Astrocyte of the hippocampus (primary cell): Measurements from ENCODE around the gene SLC23A2.

Experiments used
- DNase-seq: peaks from one replicate; pipeline ENCODE4 v3.0.0; 2011; ENCODE audit warnings: low read depth, low spot score

Gene SLC23A2

GRCh38 chr20:4814696-4815252 is 186.5 kb downstream of the SLC23A2 start:
- no peak for DNase-seq

- no peak for DNase-seq
Observed at GRCh38 chr20:4813863-4814695, 187.2 kb downstream of the SLC23A2 start.

- no peak for DNase-seq
Observed at GRCh38 chr20:4813076-4813862, 188.0 kb downstream of the SLC23A2 start.

- no peak for DNase-seq
Observed at GRCh38 chr20:4812641-4813075, 188.7 kb downstream of the SLC23A2 start.

GRCh38 chr20:4812216-4812615 is 189.1 kb downstream of the SLC23A2 start:
- no peak for DNase-seq

GRCh38 chr20:4811661-4812181 is 189.6 kb downstream of the SLC23A2 start:
- DNase-seq, result no peak

GRCh38 chr20:4811257-4811656 is 190.1 kb downstream of the SLC23A2 start:
- DNase-seq, result no peak

- no peak for DNase-seq
Observed at GRCh38 chr20:4810426-4811019, 190.8 kb downstream of the SLC23A2 start.

- no peak for DNase-seq
Observed at GRCh38 chr20:4809707-4810106, 191.6 kb downstream of the SLC23A2 start.

GRCh38 chr20:4808872-4809271 is 192.4 kb downstream of the SLC23A2 start:
- DNase-seq, result peak; percentile 47

- no peak for DNase-seq
Observed at GRCh38 chr20:4805663-4806449, 195.5 kb downstream of the SLC23A2 start.

GRCh38 chr20:4802527-4802926 is 198.8 kb downstream of the SLC23A2 start:
- DNase-seq, result no peak
